Body of pancreas (tissue), 4 donors: Measurements from ENCODE around the gene SPZ1.

Source experiments
- CTCF ChIP-seq, 7 experiments: fragments of 450-650 bp in 4 of 7; fragments of 200-600 bp in 3 of 7; sonication (generic) in 3 of 7; IDR thresholded peaks; one replicate each; pipeline ENCODE4 v1.5.1; 2016 to 2019; ENCODE audit warnings: antibody characterized with exemption in 7 of 7
- POLR2A ChIP-seq, 3 donors: fragments of 450-650 bp; IDR thresholded peaks; one replicate each; pipeline ENCODE4 v1.6.1; 2016; ENCODE audit warnings: antibody characterized with exemption in 3 of 3, mild to moderate bottlenecking in 2 of 3

- TF ChIP-seq CTCF (IDR thresholded peaks at IDR 0.05) = no peak
- TF ChIP-seq POLR2A (IDR thresholded peaks at IDR 0.05) = no peak
Measured at GRCh38 chr5:80355686-80356085, 35.9 kb downstream of the SPZ1 start.
